Activated T-cell treated with anti-CD3 and anti-CD28 coated beads, Interleukin-2, amount 50 U/mL, for 24 hours (primary cell): ENCODE measurements around the gene PHACTR3.

ENCODE experiments used
- DNase-seq: peaks from one replicate; pipeline ENCODE4 v3.0.0-alpha.2; 2020
- H3K27ac Mint-ChIP-seq: 2 replicates; pipeline ENCODE4 v1.8.0; 2020; ENCODE audit warnings: mild to moderate bottlenecking, mixed read lengths
- H3K27me3 Mint-ChIP-seq: 2 replicates; pipeline ENCODE4 v1.8.0; 2020; ENCODE audit warnings: mixed read lengths
- H3K36me3 Mint-ChIP-seq: 2 replicates; pipeline ENCODE4 v1.8.0; 2020; ENCODE audit warnings: low read depth, mixed read lengths
- H3K4me1 Mint-ChIP-seq: 2 replicates; pipeline ENCODE4 v1.8.0; 2020; ENCODE audit warnings: low read depth, mixed read lengths
- H3K4me3 Mint-ChIP-seq: 2 replicates; pipeline ENCODE4 v1.8.0; 2020; ENCODE audit warnings: mild to moderate bottlenecking, moderate library complexity, mixed read lengths
- H3K9me3 Mint-ChIP-seq: 2 replicates; pipeline ENCODE4 v1.8.0; 2020; ENCODE audit warnings: mixed read lengths

Gene PHACTR3

DNA sequence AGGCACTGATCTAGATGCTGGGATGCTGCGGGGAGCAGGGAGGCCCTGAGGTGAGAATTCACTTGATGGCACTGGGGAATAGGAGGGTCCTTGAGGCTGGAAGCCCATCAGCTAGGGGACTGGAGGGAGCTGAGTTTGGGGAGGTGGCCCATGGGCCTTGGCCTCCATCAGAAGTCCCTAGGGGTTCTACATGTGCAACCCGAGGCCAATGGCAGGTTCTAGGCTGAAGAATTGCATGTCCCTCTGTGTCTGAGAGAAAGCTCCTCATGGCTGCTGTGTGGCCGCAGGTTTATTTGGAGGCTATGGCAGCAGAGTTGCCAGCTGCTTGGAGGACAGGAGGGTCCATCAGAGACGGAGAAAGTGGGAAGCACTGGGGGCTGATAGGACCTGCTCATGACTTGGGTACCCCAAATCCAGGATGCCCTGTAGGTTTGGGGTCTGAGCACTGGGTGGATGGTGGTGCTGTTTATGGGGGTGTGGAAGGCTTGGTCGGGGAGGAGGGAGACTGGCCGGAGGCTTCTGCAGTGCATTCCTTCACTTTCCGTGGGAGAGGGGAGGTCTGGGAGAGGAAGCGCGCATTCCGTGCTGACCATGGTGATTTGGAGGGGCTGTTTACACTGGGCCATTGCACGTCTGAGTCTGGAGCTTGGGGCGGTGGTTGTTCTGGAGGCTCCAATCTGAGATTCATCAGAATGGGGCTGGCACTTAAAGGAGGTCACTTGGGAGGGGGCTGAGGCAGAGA lies 24.8 kb upstream of the PHACTR3 start:
- H3K27ac Mint-ChIP-seq, result no peak overlapping the region
- peaks cover 49% of the 10 kb centered on the region for H3K27me3 Mint-ChIP-seq
- no peaks in the 10 kb centered on the region for H3K9me3 Mint-ChIP-seq

DNA sequence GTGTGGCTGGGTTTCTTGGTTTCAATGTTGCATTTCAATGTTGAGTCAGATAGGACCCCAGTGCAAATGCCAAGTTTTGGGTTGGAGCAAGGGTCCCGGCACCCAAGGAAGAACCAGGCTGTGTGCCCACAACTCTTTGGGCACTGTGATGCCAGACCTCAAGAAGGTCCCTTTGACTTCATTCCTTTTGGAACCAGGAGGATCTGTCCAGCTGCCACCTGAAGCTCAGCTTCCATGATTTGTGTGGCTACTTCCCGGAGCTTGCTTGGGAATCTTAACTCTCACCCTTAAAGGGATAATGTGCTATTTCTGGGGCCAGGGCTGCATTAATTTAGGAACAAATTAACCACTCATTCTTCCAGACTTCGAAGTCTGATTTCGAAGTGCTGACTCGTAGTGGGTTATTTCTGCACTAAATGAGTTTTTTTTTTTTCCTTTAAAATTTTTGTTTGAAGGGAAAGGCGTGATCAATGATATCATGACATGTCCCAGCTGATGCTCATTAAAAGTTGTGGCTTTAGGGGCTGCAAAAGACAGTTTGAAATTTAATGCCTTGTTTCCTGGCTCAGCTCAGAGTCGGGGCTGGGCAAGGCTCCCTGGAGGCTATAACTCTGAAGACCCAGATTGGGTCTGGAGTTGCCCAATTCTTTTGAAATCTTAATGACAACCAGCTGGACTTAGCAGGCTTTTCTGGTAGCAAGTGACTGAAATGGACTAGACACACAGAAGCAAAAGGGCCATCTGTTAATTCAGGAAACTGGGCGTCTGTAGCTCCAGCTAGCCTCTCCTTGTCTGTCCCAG lies 24.0 kb upstream of the PHACTR3 start:
- H3K4me3 Mint-ChIP-seq, result no peak overlapping the region
- H3K27me3 Mint-ChIP-seq, result peaks cover 41% of the 10 kb centered on the region
- no peak for DNase-seq
- no peaks in the 10 kb centered on the region for H3K4me1 Mint-ChIP-seq
- H3K9me3 Mint-ChIP-seq, result no peaks in the 10 kb centered on the region
- no peaks in the 10 kb centered on the region for H3K36me3 Mint-ChIP-seq
- H3K27ac Mint-ChIP-seq, result no peak overlapping the region

More for the DNA sequence above, 24.8 kb upstream of the PHACTR3 start:
- Mint-ChIP-seq H3K36me3 (no peaks in the 10 kb centered on the region), H3K4me3 (no peak overlapping the region), H3K4me1 (no peaks in the 10 kb centered on the region)
- no peak for DNase-seq

DNA sequence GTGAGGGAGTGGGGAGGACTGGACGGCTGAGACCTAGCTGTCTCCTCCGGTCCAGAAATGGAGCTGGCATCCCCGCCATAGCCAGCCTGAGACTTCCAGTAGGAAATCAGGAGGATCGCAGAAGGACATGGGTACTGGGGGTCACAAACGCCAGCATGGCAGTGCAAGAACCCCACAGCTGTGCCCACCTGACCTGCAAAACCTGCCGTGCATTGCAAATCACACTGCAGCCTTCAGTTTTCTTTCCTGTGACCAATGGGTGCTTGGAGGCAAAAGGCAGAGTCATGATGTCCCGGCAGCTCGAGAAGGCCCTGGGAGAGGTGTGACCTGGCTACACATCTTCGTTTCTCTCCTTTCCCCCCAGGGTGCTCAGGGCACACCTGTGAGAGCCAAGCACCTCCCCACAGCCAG lies 23.3 kb upstream of the PHACTR3 start:
- no peaks in the 10 kb centered on the region for H3K9me3 Mint-ChIP-seq
- H3K4me1 Mint-ChIP-seq, result peaks cover 1% of the 10 kb centered on the region
- H3K4me3 Mint-ChIP-seq, result no peak overlapping the region
- H3K27me3 Mint-ChIP-seq, result peaks cover 36% of the 10 kb centered on the region
- DNase-seq, result no peak
- H3K27ac Mint-ChIP-seq, result no peak overlapping the region
- H3K36me3 Mint-ChIP-seq, result no peaks in the 10 kb centered on the region

- Mint-ChIP-seq H3K4me1 (peaks cover 4% of the 10 kb centered on the region), H3K4me3 (no peak overlapping the region), H3K36me3 (no peaks in the 10 kb centered on the region), H3K27me3 (peaks cover 34% of the 10 kb centered on the region), H3K9me3 (no peaks in the 10 kb centered on the region), H3K27ac (no peak overlapping the region)
- no peak for DNase-seq
These were observed 22.2 kb upstream of the PHACTR3 start for GRCh38 chr20:59581993-59582679.

- Mint-ChIP-seq H3K27ac (no peak overlapping the region), H3K9me3 (no peaks in the 10 kb centered on the region), H3K27me3 (peaks cover 25% of the 10 kb centered on the region), H3K4me3 (no peak overlapping the region), H3K36me3 (no peaks in the 10 kb centered on the region), H3K4me1 (peaks cover 4% of the 10 kb centered on the region)
- no peak for DNase-seq
These were observed 20.7 kb upstream of the PHACTR3 start for GRCh38 chr20:59583428-59584277.

DNA sequence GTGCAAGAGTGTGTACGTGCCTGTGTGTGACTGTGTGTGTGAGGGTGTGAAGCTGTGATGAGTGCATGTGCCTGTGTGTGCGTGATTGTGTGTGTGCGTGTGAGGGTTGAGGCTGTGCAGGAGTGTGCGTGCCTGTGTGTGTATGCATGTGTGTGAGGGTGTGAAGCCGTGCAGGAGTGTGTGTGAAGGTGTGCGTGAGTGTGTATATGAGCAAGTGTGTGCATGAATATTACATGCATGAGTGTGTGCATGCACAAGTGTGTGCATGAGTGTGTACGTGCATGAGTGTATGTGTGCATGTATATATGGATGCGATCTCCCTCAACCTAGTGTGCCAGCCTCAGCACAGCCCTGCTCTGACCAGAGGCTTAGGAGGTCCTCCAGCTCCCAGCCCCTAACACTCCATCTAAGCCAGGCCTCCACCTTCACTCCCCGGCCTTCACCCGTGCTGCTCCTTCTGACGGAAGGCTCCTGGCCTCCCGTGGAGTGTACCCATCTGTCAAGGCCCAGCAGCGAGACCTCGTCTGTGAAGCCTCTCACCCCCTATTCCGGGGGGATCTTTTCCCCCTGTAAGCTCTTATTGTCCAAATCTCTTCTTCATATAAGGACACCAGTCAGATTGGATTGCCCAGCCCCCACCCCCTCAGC lies 19.9 kb upstream of the PHACTR3 start:
- no peak overlapping the region for H3K27ac Mint-ChIP-seq
- no peak for DNase-seq
- H3K4me1 Mint-ChIP-seq, result peaks cover 4% of the 10 kb centered on the region
- no peaks in the 10 kb centered on the region for H3K36me3 Mint-ChIP-seq
- no peak overlapping the region for H3K4me3 Mint-ChIP-seq
- no peaks in the 10 kb centered on the region for H3K9me3 Mint-ChIP-seq
- H3K27me3 Mint-ChIP-seq, result peaks cover 18% of the 10 kb centered on the region

- H3K27ac Mint-ChIP-seq, result no peak overlapping the region
- no peak for DNase-seq
- peaks cover 11% of the 10 kb centered on the region for H3K27me3 Mint-ChIP-seq
- no peak overlapping the region for H3K4me3 Mint-ChIP-seq
- no peaks in the 10 kb centered on the region for H3K36me3 Mint-ChIP-seq
- peaks cover 4% of the 10 kb centered on the region for H3K4me1 Mint-ChIP-seq
- no peaks in the 10 kb centered on the region for H3K9me3 Mint-ChIP-seq
These were observed 18.5 kb upstream of the PHACTR3 start for GRCh38 chr20:59585714-59586409.

DNA sequence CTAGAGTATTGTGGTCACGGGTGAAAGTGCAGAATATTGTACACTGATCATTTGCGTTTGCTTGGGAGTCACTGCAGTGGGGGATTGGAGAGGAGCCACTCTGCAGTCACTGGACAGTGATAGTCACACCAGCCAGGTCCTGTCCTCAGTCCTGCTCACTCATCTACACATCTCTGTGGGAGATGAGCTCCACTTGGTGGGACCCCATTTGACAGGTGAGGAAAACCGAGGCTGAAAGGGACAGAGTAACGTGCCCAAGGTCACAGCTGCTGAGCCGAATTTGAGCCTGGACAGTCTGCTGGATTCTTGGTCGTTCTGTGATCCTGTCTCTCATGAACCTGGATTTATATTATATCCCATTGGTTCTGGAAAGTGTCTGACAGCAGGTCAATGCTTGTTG lies 17.7 kb upstream of the PHACTR3 start:
- Mint-ChIP-seq H3K36me3 (no peaks in the 10 kb centered on the region), H3K4me1 (peaks cover 4% of the 10 kb centered on the region), H3K9me3 (no peaks in the 10 kb centered on the region), H3K27me3 (peaks cover 11% of the 10 kb centered on the region), H3K27ac (no peak overlapping the region), H3K4me3 (no peak overlapping the region)
- DNase-seq, result no peak

DNA sequence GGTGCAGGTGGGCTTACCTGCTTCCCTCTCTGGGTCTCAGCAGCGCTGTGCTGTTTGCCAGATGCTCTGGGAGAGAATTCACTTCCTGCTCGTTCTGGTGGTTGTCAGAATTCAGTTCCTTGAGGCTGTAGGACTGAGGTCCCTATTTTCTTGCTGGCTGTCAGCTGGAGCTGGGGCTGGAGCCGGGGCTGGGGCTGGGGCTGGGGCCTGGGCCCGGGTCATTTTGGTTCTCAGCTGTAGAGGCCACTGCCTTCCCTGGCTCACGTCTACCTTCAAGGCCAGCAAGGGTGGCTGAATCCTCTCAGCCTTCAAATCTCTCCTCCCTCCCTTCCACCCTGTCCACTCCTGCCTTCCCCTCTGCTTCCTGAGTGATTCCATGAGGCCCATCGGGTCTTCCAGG lies 16.8 kb upstream of the PHACTR3 start:
- Mint-ChIP-seq H3K9me3 (no peaks in the 10 kb centered on the region), H3K4me3 (no peak overlapping the region), H3K27me3 (peaks cover 11% of the 10 kb centered on the region), H3K27ac (no peak overlapping the region), H3K36me3 (no peaks in the 10 kb centered on the region), H3K4me1 (peaks cover 4% of the 10 kb centered on the region)
- DNase-seq, result no peak

- DNase-seq, result no peak
- H3K27ac Mint-ChIP-seq, result no peak overlapping the region
- H3K36me3 Mint-ChIP-seq, result no peaks in the 10 kb centered on the region
- H3K27me3 Mint-ChIP-seq, result peaks cover 11% of the 10 kb centered on the region
- peaks cover 4% of the 10 kb centered on the region for H3K4me1 Mint-ChIP-seq
- H3K4me3 Mint-ChIP-seq, result no peak overlapping the region
- no peaks in the 10 kb centered on the region for H3K9me3 Mint-ChIP-seq
These were observed 16.0 kb upstream of the PHACTR3 start for GRCh38 chr20:59588236-59588855.

GRCh38 chr20:59589086-59589684 lies 15.2 kb upstream of the PHACTR3 start:
- DNase-seq, result no peak
- Mint-ChIP-seq H3K4me1 (peaks cover 4% of the 10 kb centered on the region), H3K27ac (no peak overlapping the region), H3K36me3 (no peaks in the 10 kb centered on the region), H3K9me3 (no peaks in the 10 kb centered on the region), H3K27me3 (peaks cover 11% of the 10 kb centered on the region), H3K4me3 (no peak overlapping the region)

DNA sequence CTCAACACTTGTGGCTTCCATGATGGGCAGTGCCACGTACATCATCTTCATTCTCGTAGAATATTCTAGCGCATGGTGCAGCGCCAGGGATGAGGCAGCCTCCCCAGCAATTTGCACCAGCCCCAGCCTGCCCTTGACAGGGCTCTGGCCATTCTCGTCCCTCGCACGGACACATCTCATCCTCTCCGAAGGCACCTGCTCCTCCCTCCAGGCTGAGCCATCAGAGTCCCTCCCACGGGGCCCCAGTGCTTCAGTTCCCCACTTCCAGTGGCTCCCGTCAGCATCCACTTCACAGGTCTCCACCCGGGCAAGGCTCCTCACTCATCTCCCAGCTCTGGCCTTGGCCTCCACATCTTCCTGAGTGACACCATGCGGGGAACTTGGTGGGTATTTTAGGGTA lies 13.3 kb upstream of the PHACTR3 start:
- Mint-ChIP-seq H3K4me3 (no peak overlapping the region), H3K4me1 (peaks cover 3% of the 10 kb centered on the region), H3K36me3 (no peaks in the 10 kb centered on the region), H3K9me3 (no peaks in the 10 kb centered on the region), H3K27ac (no peak overlapping the region), H3K27me3 (peaks cover 21% of the 10 kb centered on the region)
- DNase-seq, result no peak

- no peak for DNase-seq
- Mint-ChIP-seq H3K36me3 (no peaks in the 10 kb centered on the region), H3K4me1 (no peaks in the 10 kb centered on the region), H3K4me3 (no peak overlapping the region), H3K27me3 (peaks cover 56% of the 10 kb centered on the region), H3K27ac (no peak overlapping the region), H3K9me3 (no peaks in the 10 kb centered on the region)
These were observed 7.7 kb upstream of the PHACTR3 start for GRCh38 chr20:59596690-59597089.
